Epithelial cell of proximal tubule (primary cell): Measurements from ENCODE around the gene MYRF. TPM values are rescaled to one million over a fixed set of nuclear protein-coding genes. Genes with fewer than 3 reads are reported as not detected.

Experiments
- DNase-seq: peaks from one replicate; pipeline ENCODE4 v3.0.0-alpha.2; 2011; ENCODE audit warnings: low read depth
- H3K4me3 ChIP-seq: 2 replicates; pipeline ENCODE4 v1.5.1; 2011; ENCODE audit warnings: low read depth, mild to moderate bottlenecking, low read length
- total RNA-seq: library from RNA; depleted of rRNA; stranded (reverse); fragments of >200 nt; gene quantifications from 2 replicates; pipeline ENCODE4 v1.2.3, GENCODE V29; 2015
- TF ChIP-seq, protein P1 (sequence below): conservative IDR thresholded peaks from 2 replicates; pipeline ENCODE4 v1.5.1; 2012; ENCODE audit warnings: low read depth, mild to moderate bottlenecking, low read length

MYRF gene
- total RNA-seq, 1 donor from 2014 or later, result 25.0 TPM

DNA sequence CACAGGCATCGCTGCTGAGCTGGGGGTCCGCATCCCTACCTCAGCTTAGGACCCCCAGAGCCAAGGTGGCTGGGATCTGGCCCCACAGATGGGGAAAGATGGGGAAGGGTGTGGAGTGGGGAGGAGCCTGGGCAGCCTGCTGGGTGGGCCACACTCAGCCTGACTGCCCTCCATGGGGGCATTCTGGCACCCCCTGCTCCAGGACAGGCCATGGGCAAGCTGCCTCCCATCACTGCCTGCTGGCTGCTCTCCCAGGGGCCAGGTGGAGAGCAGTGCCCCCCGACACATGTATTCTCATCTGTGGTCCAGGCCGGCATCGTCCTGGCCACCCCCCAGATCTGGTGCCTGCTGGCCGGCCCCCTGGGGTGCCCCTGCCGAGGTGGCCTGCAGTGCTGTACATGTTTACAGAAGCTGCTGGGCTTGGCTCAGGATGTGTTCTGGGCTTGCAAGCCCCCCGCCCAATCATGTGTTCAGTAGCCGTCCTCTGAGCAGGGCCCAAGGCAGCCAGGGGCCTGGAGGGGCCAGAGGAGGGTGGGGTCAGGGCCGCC, 7.8 kb upstream of the MYRF start:
- H3K4me3 ChIP-seq, result no peak overlapping the region
- no peak for DNase-seq
- TF ChIP-seq, protein P1, sequence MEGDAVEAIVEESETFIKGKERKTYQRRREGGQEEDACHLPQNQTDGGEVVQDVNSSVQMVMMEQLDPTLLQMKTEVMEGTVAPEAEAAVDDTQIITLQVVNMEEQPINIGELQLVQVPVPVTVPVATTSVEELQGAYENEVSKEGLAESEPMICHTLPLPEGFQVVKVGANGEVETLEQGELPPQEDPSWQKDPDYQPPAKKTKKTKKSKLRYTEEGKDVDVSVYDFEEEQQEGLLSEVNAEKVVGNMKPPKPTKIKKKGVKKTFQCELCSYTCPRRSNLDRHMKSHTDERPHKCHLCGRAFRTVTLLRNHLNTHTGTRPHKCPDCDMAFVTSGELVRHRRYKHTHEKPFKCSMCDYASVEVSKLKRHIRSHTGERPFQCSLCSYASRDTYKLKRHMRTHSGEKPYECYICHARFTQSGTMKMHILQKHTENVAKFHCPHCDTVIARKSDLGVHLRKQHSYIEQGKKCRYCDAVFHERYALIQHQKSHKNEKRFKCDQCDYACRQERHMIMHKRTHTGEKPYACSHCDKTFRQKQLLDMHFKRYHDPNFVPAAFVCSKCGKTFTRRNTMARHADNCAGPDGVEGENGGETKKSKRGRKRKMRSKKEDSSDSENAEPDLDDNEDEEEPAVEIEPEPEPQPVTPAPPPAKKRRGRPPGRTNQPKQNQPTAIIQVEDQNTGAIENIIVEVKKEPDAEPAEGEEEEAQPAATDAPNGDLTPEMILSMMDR, result no peak

DNA sequence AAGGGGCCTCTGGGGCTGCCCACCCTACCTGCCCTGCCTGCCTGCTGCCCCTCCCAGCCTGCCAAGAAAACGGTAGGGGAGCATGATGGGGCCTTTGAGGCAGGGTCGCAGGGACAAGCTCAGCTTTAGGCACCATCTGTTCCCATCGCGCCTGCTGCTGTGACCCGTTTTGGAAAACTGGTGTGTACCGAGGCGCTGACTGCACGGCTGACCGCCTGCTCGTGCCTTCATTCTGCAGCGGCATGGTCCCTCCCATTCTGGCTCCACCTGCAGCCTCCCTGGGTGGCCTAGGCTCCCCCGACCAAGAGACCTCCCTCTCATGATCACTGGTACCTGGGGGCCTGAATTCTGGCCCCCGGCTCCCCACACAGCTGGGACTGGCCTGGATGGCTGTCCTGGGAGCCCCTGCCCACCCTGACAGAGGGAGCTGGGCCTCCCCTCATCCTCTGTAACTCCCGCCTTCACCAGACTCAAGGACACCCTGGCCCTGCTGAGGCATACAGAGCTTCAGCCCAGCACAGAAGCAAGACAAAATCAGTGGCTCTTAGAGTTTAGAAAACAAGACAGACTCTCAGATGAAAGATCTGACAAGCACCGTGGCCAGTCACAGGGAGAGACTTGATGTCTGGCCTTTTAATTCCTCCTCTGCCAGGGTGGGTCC, 6.5 kb upstream of the MYRF start:
- no peak overlapping the region for H3K4me3 ChIP-seq
- TF ChIP-seq, protein P1, result no peak

DNA sequence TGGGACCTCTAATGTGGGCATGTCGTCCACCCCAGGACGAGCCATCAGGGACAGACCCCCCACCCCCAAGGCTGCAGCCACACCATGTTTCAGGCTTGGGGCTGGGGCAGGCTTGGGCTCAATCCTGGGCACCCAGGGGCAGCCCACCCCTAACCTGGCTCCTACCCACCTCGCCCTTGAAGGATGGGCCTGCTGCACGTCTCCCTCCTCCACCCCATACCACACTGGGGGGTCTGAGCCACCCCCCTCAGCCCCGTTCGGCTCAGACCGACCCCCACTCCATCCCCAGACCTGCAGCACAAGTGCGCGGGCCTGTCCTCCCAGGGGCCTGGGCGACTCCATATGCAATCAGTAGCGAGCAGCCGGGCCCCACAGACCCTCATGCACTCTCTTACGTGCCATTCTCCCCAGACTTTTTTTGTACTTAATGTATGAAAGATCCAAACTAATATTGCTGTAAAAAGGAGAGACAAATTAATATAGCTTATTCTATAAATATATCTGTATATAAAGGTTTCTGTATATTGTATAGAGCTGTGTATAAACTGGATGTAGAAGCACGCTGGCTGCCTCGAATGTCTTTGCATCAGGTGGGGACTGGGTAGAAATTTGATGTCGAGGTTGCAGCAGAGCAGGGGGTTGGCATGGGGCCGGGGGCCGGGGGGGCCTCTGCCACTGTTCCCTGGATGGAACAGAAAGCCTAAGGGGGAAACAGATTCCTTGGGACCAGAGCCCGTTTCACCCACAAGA, 5.8 kb upstream of the MYRF start:
- TF ChIP-seq, protein P1, result no peak
- no peak overlapping the region for H3K4me3 ChIP-seq
- DNase-seq, result no peak

More for the DNA sequence above, 6.5 kb upstream of the MYRF start:
- DNase-seq, result no peak

DNA sequence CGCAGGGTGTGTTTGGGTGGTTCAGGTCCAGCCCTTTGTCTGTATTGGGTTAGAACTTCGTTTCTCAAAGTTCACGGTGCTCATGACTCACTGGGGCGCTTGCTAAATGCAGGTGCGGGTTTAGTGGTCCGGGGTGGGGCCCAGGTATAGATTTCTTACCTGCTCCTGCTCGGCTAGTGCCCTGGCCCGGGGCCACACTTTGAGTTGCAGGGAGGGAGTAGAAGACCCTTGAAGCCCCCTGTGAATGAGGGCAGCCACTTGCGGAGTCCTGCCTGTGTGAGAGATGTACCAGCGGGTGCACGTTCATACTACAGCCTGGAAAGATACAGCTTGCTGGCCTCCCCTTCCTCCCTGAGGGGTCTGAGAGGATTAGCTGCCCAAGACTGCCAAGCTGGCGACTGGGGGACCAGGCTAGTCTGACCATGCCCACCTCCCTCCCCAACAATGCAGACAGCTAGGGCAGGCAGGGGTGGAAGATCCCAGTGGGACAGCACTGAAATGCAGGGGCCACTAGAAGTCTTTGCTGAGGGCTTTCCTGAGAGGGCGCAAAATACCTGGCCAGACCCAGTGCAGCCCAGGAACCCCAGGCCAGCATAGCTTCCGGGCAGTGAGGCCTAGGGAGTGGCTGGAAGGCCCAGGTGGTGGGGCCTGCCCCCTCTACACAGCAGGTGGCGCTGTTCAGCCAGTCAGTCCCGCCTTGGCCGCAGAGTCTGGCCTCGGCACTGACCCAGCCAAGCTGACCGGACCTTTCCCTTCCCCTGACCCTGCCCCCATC, 5.1 kb upstream of the MYRF start:
- DNase-seq, result no peak
- H3K4me3 ChIP-seq, result no peak overlapping the region
- TF ChIP-seq, protein P1, result peak; percentile 86

DNA sequence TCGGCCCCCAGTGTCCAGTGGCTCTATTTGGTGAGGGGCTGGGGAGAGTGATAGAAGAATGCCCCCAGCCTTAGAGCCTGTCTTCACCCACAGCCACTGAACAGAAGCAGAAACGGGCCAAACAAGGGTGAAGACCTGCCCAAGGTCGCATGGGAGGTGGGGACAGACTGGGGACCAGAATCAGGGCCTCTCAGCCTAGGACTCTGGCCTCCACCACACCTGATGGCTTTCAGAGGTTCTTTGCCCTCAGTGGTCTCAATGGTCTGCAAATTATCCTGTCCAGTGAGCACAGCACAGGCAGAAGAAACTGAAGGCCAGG, 4.5 kb upstream of the MYRF start:
- TF ChIP-seq, protein P1, result no peak
- no peak for DNase-seq
- no peak overlapping the region for H3K4me3 ChIP-seq

DNA sequence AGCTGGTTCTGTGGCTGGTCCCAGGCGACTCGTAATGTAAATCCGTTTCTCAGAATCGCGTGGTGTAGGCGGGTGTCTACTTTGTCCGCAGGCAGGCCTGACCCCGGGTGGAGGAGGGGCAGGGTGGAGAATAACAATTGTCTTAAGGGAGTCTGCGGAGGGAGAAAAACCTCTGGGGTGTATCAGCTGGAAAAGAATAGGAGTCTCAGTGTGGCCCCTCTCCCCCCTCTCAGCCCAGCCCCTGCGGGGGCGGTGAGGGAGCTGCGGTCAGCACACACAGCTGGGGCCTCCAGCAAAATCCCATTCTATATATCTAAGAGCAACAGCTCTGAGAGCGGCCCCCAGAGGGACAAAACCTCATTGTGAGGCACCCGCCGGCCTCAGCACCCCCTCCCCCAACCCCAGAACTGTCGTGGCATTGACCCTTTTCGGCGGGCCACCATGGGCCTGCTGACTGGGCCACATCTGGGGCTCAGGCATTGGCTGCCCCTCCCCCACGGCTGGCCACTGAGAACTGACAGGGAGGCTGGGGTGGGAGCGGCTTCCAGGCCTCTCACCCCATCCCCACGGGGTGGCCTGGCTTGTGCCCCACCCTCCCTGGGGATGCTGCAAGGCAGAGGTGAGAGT, 2.7 kb upstream of the MYRF start:
- no peak overlapping the region for H3K4me3 ChIP-seq
- TF ChIP-seq, protein P1, result no peak
- DNase-seq, result no peak
